ENCODE measurements around the gene METTL16. TPM values are rescaled to one million over a fixed set of nuclear protein-coding genes. Genes with fewer than 3 reads are reported as not detected.

The METTL16 gene
- total and polyA plus RNA-seq, 2 of the 4 experiments (the other 2 are of a cell fraction): 11.8 to 15.4 TPM

- Histone ChIP-seq H4K5ac (ENCODE audit: low read depth, low read length) (peak overlapping the region; percentile 90; the same call in 1 of the 2 replicates), H3K36me3 (ENCODE audit: control insufficient read depth, insufficient read depth, low read length) (no peaks in the 10 kb centered on the region), H2BK5ac (ENCODE audit: low read depth, low read length, poor library complexity, severe bottlenecking) (peak overlapping the region; percentile 83), H4K20me1 (ENCODE audit: insufficient read depth, low read length) (peaks cover 14% of the 10 kb centered on the region; the same call in 1 of the 2 replicates), H3K27me3 (ENCODE audit: control insufficient read depth, insufficient read depth, low read length) (no peaks in the 10 kb centered on the region), H4K8ac (ENCODE audit: low read depth in 2 of 2, low read length in 2 of 2) (peak overlapping the region; percentile 60 to 82; a peak in 3 of 4 replicates), H3K4me2 (ENCODE audit: low read depth, low read length) (peak overlapping the region; percentile 93), H3K4ac (ENCODE audit: low read depth, low read length) (peak overlapping the region; percentile 78), H2AK5ac (ENCODE audit: low read depth, low read length) (peak overlapping the region; percentile 92), H3K9me3 (ENCODE audit: control insufficient read depth, insufficient read depth, low read length) (no peaks in the 10 kb centered on the region), H2BK15ac (ENCODE audit: low read depth, low read length) (peak overlapping the region; percentile 28; the same call in 1 of the 3 replicates), H3K9me1 (ENCODE audit: insufficient read depth, low read length) (peaks cover 40% of the 10 kb centered on the region), H3K79me1 (ENCODE audit: low read depth in 1 of 2, low read length in 2 of 2) (peaks cover 13 to 54% of the 10 kb centered on the region in 2 experiments; a peak in 3 of 4 replicates), H3K18ac (ENCODE audit: low read depth, low read length) (no peak overlapping the region; the same call in 1 of the 2 replicates), H3K4me1 (ENCODE audit: control insufficient read depth, insufficient read depth, low read length) (peaks cover 43% of the 10 kb centered on the region), H4K91ac (ENCODE audit: insufficient read depth, low read depth, low read length) (peak overlapping the region; percentile 67), H3K9ac (ENCODE audit: low read depth, low read length) (peak overlapping the region; percentile 79), H3K27ac (ENCODE audit: insufficient read depth, low read length) (peak overlapping the region; percentile 85), H2AFZ (replicated peaks; ENCODE audit: low read length, poor library complexity) (peak overlapping the region; percentile 86), H3K14ac (replicated peaks; ENCODE audit: low read depth, low read length) (peak overlapping the region; percentile 93), H2BK120ac (ENCODE audit: low read depth, low read length) (0 out of 2 replicates have a peak overlapping the region, but pooled peaks have one; percentile 35), H2AK9ac (replicated peaks; ENCODE audit: low read depth, low read length, poor library complexity) (peak overlapping the region; percentile 95), H3K4me3 (ENCODE audit: insufficient read depth, low read depth, low read length) (peak overlapping the region; percentile 62; the same call in 1 of the 2 replicates), H3K56ac (ENCODE audit: extremely low read depth, insufficient read depth, low read length) (no peak overlapping the region), H2BK20ac (ENCODE audit: low read depth, low read length) (no peak overlapping the region), H3K23ac (ENCODE audit: low read depth, low read length) (peak overlapping the region; percentile 84)
- intact Hi-C loops (cut with micrococcal nuclease): no loop called here
- no TSS peak for BruUV-seq (replicated peaks)
- WGBS, 2 experiments (ENCODE audit: extremely low coverage in 2 of 2, insufficient read length in 1 of 2): no CpG with 5 or more reads among the region's 15 CpGs
- CTCF ChIA-PET: no interaction called here
- dilution Hi-C loops (cut with HindIII; ENCODE audit: low sequenced_read_pairs, unreplicated experiment): no loop called here
- no peak for ATAC-seq (ENCODE audit: low read depth)
- POLR2A ChIA-PET (ENCODE audit: unreplicated experiment): interaction anchor here (0.5 to 0.6 kb wide), 3 partner anchors 9 to 193 kb away, joined by 4 to 9 read pairs (median 4); no protein-coding TSS in a partner anchor
- in situ Hi-C loops (cut with MboI; ENCODE audit: low sequenced_read_pairs): no loop called here
- TF ChIP-seq NFE2L2 (IDR thresholded peaks at IDR 0.05; ENCODE audit: low read depth, low read length) (no peak), RAD21 (IDR thresholded peaks at IDR 0.05; ENCODE audit: low read length) (no peak), MXI1 (IDR thresholded peaks at IDR 0.05; ENCODE audit: borderline replicate concordance, low read depth, low read length) (no peak), CHD1 (IDR thresholded peaks at IDR 0.05; ENCODE audit: low read depth, low read length) (no peak), BHLHE40 (IDR thresholded peaks at IDR 0.05; ENCODE audit: low read depth, low read length) (no peak), MAFK (IDR thresholded peaks at IDR 0.05; ENCODE audit: low read depth, low read length) (no peak), POLR2A (IDR thresholded peaks at IDR 0.05; ENCODE audit: low read depth, low read length) (no peak), ELK1 (IDR thresholded peaks at IDR 0.05; ENCODE audit: borderline replicate concordance, low read depth, low read length) (no peak), RFX5 (IDR thresholded peaks at IDR 0.05; ENCODE audit: low read depth, low read length) (no peak), USF2 (IDR thresholded peaks at IDR 0.05; ENCODE audit: low read depth, low read length) (no peak), FOS (IDR thresholded peaks at IDR 0.05; ENCODE audit: low read depth, low read length) (no peak), CEBPB (IDR thresholded peaks at IDR 0.05; ENCODE audit: low read depth, low read length) (no peak)
- TF ChIP-seq, protein P1, sequence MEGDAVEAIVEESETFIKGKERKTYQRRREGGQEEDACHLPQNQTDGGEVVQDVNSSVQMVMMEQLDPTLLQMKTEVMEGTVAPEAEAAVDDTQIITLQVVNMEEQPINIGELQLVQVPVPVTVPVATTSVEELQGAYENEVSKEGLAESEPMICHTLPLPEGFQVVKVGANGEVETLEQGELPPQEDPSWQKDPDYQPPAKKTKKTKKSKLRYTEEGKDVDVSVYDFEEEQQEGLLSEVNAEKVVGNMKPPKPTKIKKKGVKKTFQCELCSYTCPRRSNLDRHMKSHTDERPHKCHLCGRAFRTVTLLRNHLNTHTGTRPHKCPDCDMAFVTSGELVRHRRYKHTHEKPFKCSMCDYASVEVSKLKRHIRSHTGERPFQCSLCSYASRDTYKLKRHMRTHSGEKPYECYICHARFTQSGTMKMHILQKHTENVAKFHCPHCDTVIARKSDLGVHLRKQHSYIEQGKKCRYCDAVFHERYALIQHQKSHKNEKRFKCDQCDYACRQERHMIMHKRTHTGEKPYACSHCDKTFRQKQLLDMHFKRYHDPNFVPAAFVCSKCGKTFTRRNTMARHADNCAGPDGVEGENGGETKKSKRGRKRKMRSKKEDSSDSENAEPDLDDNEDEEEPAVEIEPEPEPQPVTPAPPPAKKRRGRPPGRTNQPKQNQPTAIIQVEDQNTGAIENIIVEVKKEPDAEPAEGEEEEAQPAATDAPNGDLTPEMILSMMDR (conservative IDR thresholded peaks at IDR 0.05; ENCODE audit: low read depth, low read length): no peak
- no peak for DNase-seq
Observed at GRCh38 chr17:2402544-2402943, 109.1 kb downstream of the METTL16 start.
